NOMO-1 treated with DMSO at 0.1 percent for 48 hours (cell line): Measurements from ENCODE around the gene KCNIP3.

Source experiments
- DNase-seq: peaks from one replicate; lab custom pipeline; 2025; ENCODE audit not compliant: unreplicated experiment; lab: John Stamatoyannopoulos, UW

KCNIP3 gene

DNA sequence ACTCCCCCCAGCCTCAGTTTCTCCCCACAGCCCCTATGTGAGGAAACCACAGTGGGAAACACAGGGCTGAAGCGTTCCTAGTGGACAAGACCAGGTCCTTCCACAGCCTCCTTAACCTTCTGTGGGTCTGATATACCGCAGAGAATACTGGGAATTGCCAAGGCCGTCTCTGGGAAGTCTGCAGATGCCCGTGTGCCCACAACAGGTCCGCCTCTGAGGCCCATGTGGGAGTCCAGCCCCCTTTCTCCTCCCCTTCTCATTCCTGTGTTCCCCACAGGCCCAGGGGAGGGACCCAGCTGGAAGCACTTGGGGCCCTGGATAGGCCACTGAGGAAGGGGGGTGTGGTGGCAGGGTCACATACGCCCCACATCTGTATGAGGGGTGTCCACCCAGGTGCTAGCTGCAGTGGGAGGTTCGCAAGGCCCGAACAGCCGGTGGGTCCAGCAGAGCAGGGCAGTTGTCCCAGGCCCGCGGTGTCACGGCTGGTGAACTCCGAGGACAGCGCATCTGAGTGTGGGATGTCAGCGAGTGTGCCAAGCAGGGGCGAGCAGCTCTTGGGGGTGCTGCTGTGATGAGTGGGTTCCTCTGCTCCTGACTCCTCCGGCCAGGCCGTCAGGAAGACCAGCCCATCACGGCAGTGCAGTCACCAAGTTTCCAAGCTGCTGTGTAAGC, 2.4 kb upstream of the KCNIP3 start:
- no peak for DNase-seq

DNA sequence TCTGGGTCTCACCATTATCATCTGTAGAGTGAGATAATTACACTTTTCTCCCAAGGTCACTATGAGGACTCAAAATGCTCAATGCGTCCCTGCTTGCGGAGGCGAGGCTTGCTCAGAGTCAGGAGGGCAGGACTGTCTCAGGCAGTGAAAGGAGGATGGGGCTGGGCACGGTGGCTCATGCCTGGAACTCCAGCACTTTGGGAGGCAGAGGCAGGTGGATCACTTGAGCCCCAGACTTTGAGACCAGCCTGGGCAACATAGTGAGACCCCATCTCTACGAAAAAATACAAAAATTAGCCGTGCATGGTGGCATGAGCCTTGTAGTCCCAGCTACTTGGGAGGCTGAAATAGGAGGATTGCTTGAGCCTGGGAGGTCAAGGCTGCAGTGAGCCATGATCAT, 1.8 kb upstream of the KCNIP3 start:
- DNase-seq = no peak

DNA sequence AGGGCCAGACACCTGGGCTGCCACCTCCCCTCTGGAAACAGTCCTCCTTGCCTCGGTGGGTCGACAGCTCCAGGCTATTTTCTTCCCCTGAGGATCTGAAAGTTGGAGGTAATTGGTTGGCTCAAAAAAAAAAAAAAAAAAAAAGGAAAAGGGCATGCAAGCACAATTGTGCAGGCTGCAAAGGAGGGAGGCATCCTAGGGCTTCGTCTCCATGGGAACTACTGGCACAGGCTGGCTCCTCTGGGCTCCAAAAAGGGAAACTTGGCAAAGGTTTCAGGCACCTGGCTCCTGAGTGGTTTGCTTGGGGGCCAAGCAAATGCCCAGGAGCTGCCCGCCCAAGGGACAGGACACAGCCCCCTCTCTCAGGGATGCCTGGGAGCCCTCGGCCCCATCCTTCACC, 1.1 kb upstream of the KCNIP3 start:
- no peak for DNase-seq

DNA sequence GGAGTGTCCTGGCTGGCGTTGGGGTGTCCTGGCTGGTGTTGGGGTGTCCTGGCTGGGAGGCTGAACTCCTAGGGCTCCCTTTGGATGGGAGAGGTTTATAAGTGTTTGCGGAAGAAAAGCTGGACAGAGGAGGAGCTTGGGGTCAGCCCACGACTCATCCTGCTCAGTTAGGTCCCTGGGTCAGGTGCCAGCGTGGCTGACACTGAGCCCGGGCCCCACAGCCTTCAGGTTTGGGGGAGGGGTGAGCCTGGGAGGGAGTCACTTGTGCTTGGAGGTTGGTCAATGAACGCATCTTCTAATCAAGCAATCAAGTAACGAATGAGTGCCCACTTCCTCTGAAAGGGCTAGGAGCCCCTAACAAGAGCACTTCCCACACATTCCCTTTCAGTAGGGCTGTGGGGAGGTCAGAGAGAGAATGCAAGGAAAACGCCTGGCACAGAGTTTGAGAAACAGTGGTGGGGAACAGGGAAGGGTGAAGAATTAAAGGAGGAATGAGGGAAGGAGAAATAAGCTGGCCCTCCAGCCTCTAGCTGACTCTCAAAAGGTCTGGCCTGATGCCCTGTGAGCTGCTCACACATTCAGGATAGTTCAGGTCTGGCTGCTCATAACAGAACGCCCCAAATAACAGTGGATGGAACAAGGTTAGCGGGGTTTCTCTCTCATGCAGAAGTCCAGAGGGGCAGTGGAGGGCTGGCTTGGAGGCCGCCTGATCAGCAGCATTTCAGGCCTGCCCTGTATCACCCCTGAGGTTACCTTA, 670 bp downstream of the KCNIP3 start:
- DNase-seq = no peak

DNA sequence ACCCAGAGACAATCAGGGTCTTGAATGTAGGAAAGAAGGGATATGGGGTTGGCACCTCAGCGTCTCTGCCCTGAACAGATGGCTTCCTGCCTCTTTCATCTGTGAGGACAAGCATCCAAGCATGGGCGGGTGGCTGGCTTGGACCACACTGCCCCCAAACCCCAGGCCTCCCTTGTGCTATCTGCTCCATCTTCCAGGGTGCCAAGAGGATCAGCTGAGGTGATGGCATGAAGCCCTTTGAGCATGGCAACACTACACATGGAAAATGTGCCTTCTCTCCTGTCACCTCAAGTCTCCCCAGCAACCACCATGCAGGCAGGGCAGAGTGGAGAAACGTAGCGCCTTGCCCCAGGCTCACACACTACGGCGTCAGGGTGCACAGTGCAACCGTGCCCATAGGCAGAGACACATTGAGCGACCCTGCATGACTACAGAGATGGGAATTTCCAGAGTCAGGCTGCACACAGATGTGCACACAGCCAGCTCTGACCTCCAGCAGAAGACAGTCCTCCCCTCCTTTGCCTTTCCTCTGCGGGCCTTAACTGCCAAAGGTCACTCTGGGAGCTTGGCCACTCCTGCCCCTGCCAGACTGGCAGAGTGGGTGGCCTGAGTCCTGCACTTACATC, 1.5 kb downstream of the KCNIP3 start:
- no peak for DNase-seq

DNA sequence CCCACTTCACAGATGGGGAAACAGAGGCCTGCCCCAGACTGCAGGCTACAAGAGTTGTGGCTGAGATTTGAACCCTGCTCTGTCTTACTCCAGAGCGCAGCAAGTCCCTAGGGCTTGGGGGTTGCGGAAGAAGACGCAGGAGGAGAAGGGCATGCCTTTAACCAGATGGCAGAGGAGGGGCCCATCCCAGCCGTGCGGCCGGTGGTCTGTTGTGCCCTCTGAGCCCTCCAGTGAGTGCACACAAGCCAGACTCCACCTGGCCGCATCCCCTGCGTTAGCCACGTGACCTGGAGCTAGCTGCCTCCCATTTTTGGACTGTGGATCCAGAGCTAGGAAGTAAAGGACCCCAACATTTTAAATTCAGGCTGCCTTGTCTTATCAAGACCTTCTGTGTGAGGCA, 2.8 kb downstream of the KCNIP3 start:
- DNase-seq = no peak

DNA sequence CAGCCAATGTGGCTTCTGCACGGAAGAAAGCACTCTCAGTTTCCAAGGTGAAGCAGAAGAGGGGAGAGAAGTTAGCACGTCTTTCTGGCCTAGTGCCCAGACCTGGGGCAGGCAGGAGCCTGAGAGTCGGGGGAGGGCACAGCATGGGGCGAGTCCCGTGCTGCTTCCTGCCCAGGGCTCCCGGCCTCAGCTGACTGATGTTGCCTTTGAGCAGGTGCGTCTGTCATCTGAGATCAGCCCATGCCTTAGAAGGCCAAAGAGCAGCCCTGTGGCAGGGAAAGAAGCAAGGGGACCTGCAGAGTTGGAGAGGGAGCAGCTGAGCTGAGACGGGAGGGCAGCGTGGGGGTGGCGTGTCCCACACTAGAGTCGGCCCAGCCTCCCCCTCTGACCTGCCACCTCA, 3.3 kb downstream of the KCNIP3 start:
- no peak for DNase-seq

DNA sequence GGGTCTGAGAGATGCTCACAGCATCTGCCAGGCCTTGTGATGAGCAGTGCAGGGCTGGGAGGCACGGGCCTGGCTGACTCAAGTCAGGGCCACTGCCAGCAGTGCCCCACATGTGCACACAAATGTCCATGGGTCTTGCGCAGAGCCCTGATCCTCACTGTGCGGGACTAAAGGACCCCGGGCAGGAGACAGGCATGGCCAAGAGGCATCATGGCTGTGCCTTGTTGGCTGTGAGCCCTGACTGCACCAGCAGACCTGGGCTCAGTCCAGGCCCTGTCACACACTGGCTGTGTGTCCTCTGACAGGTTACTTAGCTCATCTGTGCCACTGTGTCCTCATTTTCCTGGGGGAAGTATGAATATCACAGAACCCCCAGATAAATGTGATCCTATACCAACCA, 4.0 kb downstream of the KCNIP3 start:
- no peak for DNase-seq

DNA sequence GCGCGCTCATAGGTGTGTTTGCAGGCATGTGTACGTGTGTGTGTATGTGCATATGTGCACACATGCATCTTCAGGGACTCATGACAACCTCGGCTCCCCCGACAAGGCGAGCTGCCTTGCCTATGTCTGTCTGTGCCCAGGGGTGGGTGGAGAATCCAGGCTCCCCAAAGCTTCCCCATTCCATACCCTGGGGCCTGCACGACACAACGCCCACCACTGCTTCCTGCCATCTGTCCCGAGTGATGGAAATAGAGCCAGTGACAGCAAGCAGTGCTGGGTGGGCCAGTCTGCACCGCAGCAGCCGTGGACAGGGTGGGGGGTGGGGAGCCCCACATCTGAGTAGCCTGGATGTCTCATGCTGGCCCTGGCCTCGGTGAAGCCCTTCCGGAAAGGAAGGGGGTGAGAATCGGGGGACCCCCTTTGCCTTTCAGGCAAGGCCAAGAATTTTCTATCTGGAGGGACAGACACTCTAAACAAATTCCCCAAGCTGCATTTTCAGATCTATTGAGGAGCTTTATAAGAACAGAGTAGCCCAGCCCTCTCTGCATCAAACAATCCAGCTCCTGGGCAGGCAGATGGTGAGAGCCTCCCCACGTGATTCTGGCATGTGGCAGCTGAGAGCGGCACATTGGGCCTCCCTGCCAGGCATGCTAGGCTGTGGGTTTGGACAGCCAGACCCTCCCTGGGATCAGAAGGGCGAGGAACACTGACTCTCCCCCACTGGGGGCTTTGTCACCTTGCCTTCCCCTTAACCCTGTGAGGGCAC, 4.9 kb downstream of the KCNIP3 start:
- DNase-seq = no peak

DNA sequence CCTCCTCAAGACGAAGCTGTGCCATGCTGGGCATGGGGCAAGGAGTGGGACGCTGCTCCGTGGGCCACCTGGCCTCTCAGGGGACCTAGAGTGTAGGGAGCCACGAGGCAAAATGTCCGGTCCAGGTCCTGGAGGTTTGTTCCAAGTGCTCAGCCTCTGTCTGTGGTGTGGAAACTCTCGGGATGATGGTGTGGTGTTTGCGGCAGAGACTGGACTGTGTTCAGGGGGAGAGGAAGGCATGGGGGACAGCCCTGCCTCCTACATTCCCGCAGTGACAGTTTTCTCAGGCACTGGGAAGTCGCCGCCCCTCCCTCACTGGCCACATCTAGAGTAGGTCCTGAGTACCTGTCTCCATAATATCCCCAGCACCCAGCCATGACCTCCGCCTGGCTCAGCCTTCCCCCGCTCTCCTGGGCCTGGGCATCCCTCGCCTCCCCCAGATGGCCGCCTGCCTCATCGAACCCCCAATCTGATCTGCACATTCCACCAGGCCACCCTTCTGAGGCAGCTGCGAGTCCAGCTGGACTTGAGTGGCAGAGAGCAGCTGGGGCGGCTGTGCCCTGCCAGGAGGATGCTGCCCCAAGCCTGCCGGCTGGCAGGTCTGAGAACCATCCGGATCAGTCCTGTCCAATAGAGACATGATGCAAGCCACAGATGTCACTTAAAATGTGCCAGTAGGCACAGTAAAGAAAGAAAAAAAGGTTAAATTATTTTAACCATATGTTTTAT, 6.2 kb downstream of the KCNIP3 start:
- no peak for DNase-seq

DNA sequence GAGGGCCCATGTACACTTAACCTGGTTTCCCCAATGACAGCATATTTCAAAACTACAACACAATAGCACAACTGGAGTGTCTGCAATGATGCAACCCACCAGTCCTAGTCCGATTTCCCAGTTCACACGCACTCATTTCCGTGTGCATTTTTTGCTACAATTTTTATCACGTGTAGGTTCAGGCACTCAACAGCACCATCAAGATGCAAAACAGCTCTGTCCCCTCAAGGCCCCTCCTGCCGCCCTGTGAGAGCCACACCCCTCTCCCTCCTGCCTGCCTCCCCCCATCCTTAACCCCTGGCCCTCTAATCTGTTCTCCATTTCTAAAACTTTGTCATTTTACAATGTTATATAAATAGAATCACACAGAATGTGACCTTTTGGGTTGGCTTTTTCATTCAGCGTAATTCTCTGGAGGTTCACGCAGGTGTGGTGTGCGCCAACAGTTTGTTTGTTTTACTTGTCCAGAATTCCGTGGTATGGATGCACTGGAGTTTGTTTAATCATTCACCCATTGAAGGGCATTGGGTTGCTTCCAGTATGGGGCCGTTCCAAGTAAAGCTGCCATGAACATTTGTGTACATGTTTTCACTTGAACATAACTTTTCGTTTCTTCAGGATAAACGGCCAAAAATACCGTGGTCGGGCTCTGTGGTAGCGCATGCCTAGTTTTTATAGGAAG, 8.4 kb downstream of the KCNIP3 start:
- no peak for DNase-seq

DNA sequence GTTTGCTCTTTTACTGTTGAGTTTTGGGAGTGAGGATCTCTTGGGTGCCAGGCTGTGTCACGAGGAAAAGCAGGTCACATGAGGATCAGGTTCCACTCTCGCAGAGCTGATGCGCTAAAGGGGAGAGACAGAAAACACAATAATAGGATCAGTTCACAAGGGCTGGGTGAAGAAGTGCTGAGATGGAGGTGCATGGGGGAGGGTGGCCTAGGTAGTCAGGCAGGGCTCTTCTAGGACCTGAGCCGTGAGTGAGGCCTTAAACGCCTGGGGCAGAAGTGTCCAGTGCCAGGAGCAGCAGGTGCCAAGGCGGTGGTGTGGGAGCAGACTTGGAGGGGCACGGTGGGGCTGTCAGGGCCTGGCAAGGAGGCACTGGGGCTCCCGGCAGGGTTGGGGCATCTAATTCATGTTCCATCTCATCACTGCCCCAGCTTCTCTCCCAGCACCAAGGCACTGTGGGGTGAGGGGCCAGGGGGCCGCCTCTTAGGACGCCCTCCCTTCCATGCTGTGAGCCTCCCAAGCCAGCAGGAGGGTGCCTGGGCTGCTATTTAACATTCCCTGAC, 9.3 kb downstream of the KCNIP3 start:
- no peak for DNase-seq

DNA sequence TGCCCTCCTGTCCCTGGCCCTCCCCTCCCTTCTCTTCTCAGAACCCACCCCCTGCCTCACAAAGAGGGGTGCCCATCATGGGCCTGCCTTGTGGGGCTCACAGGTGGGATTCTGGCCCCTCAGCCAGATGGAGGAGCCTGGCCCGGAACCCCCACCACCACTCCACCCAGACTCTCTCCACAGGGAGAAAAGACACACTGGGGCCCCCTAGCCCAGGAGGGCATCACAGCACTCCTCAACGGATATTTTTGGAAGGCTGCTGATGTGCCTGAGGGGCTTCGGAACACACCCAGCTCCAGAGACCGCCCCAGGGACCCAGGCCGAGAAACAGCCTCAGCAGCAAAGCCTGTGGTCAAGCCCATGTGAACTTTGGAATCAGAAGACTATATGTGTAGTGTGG, 9.9 kb downstream of the KCNIP3 start:
- DNase-seq = no peak

DNA sequence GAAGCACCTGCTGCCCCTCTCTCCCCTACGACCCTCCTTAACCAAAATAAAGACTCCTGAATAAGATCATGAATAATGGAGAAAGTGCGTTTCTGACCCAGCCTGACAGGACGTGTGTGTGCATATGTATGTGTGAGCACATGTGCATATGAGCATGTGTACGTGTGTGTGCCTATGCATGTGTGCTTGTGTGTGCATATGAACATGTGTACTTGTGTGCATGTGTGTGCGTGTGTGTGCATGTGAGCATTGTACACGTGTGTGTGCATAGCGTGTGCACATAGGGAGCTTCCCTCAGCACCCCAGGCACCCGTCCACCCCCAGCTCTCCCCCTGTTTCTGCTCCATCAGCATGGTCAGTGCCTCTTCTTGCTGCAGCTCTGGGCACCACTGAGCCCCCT, 10.7 kb downstream of the KCNIP3 start:
- DNase-seq = no peak

DNA sequence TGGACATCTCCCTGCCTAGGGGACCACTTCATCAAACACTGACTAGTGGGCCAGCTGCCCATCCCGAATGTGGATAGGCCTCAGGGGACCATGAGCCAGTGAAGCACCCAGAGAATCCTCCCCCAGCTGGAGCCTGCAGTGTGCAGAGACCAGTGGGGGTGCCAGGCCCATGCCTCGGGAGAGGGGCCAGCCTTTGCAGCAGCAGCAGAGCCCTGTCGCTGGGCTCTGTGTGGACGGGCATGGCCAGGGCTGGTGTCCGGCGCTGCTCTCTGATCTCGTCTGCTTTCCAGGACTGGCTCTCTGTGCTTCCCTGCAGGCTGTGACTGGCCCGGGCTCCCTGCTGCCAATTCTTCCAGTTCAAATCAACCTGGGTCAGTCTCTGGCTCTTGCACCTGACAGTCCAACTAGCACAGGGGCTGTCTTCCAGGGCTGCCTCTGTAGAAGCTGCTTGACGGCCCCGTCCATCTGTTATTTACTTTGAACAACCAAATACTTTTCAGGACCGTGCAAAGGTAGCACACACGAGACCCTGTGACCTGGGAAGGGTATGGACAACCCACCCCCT, 11.4 kb downstream of the KCNIP3 start:
- no peak for DNase-seq

DNA sequence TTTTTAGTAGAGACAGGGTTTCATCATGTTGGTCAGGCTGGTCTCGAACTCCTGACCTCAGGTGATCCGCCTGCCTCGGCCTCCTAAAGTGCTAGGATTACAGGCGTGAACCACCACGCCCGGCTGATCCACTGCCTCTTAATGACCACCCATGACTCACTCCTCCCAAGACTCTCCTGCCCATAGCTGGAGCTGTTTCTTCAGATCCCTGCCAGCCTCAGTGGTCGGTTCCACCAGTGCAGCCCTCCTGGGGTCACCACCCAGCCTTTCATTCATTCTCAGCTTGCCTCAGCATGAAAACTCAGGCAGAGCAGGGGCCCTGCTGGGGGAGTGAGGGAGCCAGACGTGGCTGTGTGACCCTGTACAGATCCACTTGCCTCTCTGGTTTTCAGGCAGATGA, 12.5 kb downstream of the KCNIP3 start:
- DNase-seq = no peak

DNA sequence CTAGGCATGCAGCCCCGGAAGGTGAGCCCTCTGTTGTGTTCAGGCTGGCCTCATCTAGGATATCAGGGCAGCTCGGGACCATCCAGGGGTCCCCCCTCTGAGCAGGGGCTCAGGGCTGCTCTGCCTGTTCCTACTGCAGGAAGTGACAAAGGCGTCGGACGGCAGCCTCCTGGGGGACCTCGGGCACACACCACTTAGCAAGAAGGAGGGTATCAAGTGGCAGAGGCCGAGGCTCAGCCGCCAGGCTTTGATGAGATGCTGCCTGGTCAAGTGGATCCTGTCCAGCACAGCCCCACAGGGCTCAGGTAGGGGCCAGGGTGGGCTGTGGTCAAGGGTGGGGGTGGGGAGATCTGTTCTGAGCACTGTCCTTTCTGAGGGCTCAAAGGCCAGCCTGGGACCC, 13.1 kb downstream of the KCNIP3 start:
- no peak for DNase-seq

DNA sequence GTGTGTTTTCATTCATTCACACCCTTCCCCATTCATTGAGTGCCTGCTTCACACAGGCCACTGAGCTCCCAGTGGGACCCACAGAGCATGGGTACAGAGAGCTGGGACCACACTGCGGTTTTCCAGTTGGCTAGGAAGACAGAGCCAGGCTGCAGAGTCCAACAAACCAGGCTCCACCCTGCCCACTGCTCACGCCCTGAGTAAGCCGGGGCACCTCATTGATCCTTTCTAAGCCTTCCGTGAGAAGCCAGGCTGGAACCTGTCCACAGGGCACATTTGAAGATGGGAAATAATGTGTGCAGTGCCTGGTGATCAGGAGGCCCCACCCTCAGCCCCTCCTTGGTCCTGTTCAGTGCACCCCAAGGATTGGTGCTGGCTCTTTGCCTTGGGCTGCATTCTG, 13.5 kb downstream of the KCNIP3 start:
- DNase-seq = no peak

DNA sequence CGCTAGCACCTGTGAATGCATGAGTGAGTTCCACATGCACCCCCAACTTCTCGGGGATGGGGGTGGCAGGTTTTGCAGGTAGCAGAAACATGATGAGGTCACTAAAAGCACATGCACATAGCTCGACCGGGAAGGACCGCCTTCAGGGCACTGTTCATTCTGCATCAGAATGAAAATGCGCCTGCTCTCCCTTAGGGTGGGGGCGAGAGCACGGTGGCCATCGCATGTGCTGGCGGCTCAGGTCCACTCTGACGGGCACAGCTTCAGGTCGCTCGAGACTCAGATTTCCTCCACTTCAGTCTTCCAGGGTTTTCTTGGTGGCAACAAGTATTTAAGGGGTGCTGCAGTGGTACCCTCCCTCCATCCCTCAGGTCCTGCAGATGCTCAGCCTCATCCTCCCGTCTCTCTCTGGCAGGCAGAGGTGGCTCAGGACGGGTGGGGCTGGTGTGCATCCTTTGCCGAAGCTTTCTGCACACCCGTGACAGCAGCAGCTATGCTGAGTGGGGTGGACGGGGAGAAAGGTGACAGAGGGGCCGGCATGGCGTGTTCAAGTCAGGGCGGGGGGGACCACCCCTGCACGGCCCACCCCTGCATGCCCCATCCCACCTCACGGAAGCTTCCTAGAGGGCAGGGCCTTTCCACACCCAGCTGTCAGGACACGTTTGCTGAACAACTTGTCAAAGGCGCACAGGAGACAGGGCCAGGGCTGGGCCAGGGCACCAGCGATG, 14.8 kb downstream of the KCNIP3 start:
- no peak for DNase-seq
